ENCODE measurements around the gene PITX2. TPM values are rescaled to one million over a fixed set of nuclear protein-coding genes. Genes with fewer than 3 reads are reported as not detected.

Gene PITX2
- total RNA-seq, 1 donor from 2014 or later = not detected

GRCh38 chr4:110633358-110634341, 10.8 kb upstream of the PITX2 start:
- Mint-ChIP-seq H3K4me3 (no peak overlapping the region), H3K36me3 (ENCODE audit: low read depth) (peaks cover 2% of the 10 kb centered on the region), H3K27me3 (ENCODE audit: insufficient read depth) (peaks cover 81% of the 10 kb centered on the region), H3K4me1 (ENCODE audit: low read depth) (peaks cover 5% of the 10 kb centered on the region), H3K9me3 (peaks cover 7% of the 10 kb centered on the region), H3K27ac (peak overlapping the region; percentile 52)
- no peak for DNase-seq (ENCODE audit: low spot score)
- intact Hi-C loops (cut with micrococcal nuclease) = loop anchor here (5.0 kb wide), 1 partner anchor 999 kb away; no protein-coding TSS in a partner anchor

GRCh38 chr4:110632506-110633357, 9.9 kb upstream of the PITX2 start:
- Mint-ChIP-seq H3K27me3 (ENCODE audit: insufficient read depth) (peaks cover 81% of the 10 kb centered on the region), H3K4me3 (no peak overlapping the region), H3K9me3 (peaks cover 13% of the 10 kb centered on the region), H3K27ac (peak overlapping the region; percentile 52), H3K4me1 (ENCODE audit: low read depth) (peaks cover 5% of the 10 kb centered on the region), H3K36me3 (ENCODE audit: low read depth) (peaks cover 7% of the 10 kb centered on the region)
- DNase-seq (ENCODE audit: low spot score) = no peak
- intact Hi-C loops (cut with micrococcal nuclease) = loop anchor here (5.0 kb wide), 1 partner anchor 1000 kb away; no protein-coding TSS in a partner anchor

GRCh38 chr4:110631584-110632505, 9.0 kb upstream of the PITX2 start:
- H3K27ac Mint-ChIP-seq = peak overlapping the region; percentile 57
- intact Hi-C loops (cut with micrococcal nuclease) = loop anchor here (5.0 kb wide), 1 partner anchor 1000 kb away; no protein-coding TSS in a partner anchor
- peaks cover 14% of the 10 kb centered on the region for H3K9me3 Mint-ChIP-seq
- H3K27me3 Mint-ChIP-seq (ENCODE audit: insufficient read depth) = peaks cover 80% of the 10 kb centered on the region
- H3K36me3 Mint-ChIP-seq (ENCODE audit: low read depth) = peaks cover 7% of the 10 kb centered on the region
- no peak for DNase-seq (ENCODE audit: low spot score)
- H3K4me1 Mint-ChIP-seq (ENCODE audit: low read depth) = peaks cover 5% of the 10 kb centered on the region
- peak overlapping the region; percentile 2 for H3K4me3 Mint-ChIP-seq

- intact Hi-C loops (cut with micrococcal nuclease) = loop anchor here (1.0 to 5.0 kb wide), 2 partner anchors 9 to 1001 kb away; no protein-coding TSS in a partner anchor
- peaks cover 5% of the 10 kb centered on the region for H3K4me1 Mint-ChIP-seq (ENCODE audit: low read depth)
- peaks cover 79% of the 10 kb centered on the region for H3K27me3 Mint-ChIP-seq (ENCODE audit: insufficient read depth)
- H3K9me3 Mint-ChIP-seq = peaks cover 14% of the 10 kb centered on the region
- H3K4me3 Mint-ChIP-seq = no peak overlapping the region
- H3K36me3 Mint-ChIP-seq (ENCODE audit: low read depth) = peaks cover 7% of the 10 kb centered on the region
- no peak for DNase-seq (ENCODE audit: low spot score)
- H3K27ac Mint-ChIP-seq = peak overlapping the region; percentile 46
These were observed 8.0 kb upstream of the PITX2 start for GRCh38 chr4:110630688-110631402.

GRCh38 chr4:110629780-110630687, 7.2 kb upstream of the PITX2 start:
- H3K9me3 Mint-ChIP-seq = peaks cover 14% of the 10 kb centered on the region
- no peak overlapping the region for H3K4me3 Mint-ChIP-seq
- peaks cover 7% of the 10 kb centered on the region for H3K36me3 Mint-ChIP-seq (ENCODE audit: low read depth)
- H3K27ac Mint-ChIP-seq = peak overlapping the region; percentile 35
- H3K4me1 Mint-ChIP-seq (ENCODE audit: low read depth) = peaks cover 5% of the 10 kb centered on the region
- peaks cover 80% of the 10 kb centered on the region for H3K27me3 Mint-ChIP-seq (ENCODE audit: insufficient read depth)
- intact Hi-C loops (cut with micrococcal nuclease) = loop anchor here (1.0 to 5.0 kb wide), 3 partner anchors 8 to 1887 kb away; partner anchors contain the start of gene NEUROG2
- DNase-seq (ENCODE audit: low spot score) = no peak

GRCh38 chr4:110629214-110629754, 6.4 kb upstream of the PITX2 start:
- no peak overlapping the region for H3K27ac Mint-ChIP-seq
- H3K36me3 Mint-ChIP-seq (ENCODE audit: low read depth) = peaks cover 5% of the 10 kb centered on the region
- H3K4me1 Mint-ChIP-seq (ENCODE audit: low read depth) = peaks cover 5% of the 10 kb centered on the region
- H3K4me3 Mint-ChIP-seq = no peak overlapping the region
- intact Hi-C loops (cut with micrococcal nuclease) = loop anchor here (5.0 kb wide), 1 partner anchor 1888 kb away; the partner anchor contains the start of gene NEUROG2
- H3K9me3 Mint-ChIP-seq = peaks cover 12% of the 10 kb centered on the region
- DNase-seq (ENCODE audit: low spot score) = no peak
- H3K27me3 Mint-ChIP-seq (ENCODE audit: insufficient read depth) = peaks cover 81% of the 10 kb centered on the region

GRCh38 chr4:110628663-110629213, 5.9 kb upstream of the PITX2 start:
- Mint-ChIP-seq H3K36me3 (ENCODE audit: low read depth) (peaks cover 5% of the 10 kb centered on the region), H3K9me3 (peaks cover 12% of the 10 kb centered on the region), H3K27ac (peak overlapping the region; percentile 52), H3K27me3 (ENCODE audit: insufficient read depth) (peaks cover 81% of the 10 kb centered on the region), H3K4me3 (no peak overlapping the region), H3K4me1 (ENCODE audit: low read depth) (peaks cover 5% of the 10 kb centered on the region)
- DNase-seq (ENCODE audit: low spot score) = no peak
- intact Hi-C loops (cut with micrococcal nuclease) = loop anchor here (5.0 kb wide), 1 partner anchor 1889 kb away; the partner anchor contains the start of gene NEUROG2

GRCh38 chr4:110627977-110628662, 5.2 kb upstream of the PITX2 start:
- H3K27me3 Mint-ChIP-seq (ENCODE audit: insufficient read depth) = peaks cover 81% of the 10 kb centered on the region
- peaks cover 7% of the 10 kb centered on the region for H3K36me3 Mint-ChIP-seq (ENCODE audit: low read depth)
- intact Hi-C loops (cut with micrococcal nuclease) = loop anchor here (5.0 kb wide), 1 partner anchor 1889 kb away; the partner anchor contains the start of gene NEUROG2
- peaks cover 5% of the 10 kb centered on the region for H3K4me1 Mint-ChIP-seq (ENCODE audit: low read depth)
- DNase-seq (ENCODE audit: low spot score) = no peak
- peak overlapping the region; percentile 52 for H3K27ac Mint-ChIP-seq
- peaks cover 12% of the 10 kb centered on the region for H3K9me3 Mint-ChIP-seq
- H3K4me3 Mint-ChIP-seq = no peak overlapping the region

GRCh38 chr4:110626532-110627153, 3.8 kb upstream of the PITX2 start:
- Mint-ChIP-seq H3K36me3 (ENCODE audit: low read depth) (peaks cover 8% of the 10 kb centered on the region), H3K27me3 (ENCODE audit: insufficient read depth) (peaks cover 79% of the 10 kb centered on the region), H3K4me3 (no peak overlapping the region), H3K4me1 (ENCODE audit: low read depth) (peaks cover 5% of the 10 kb centered on the region), H3K9me3 (peaks cover 12% of the 10 kb centered on the region), H3K27ac (no peak overlapping the region)
- DNase-seq (ENCODE audit: low spot score) = no peak
- intact Hi-C loops (cut with micrococcal nuclease) = loop anchor here (5.0 kb wide), 1 partner anchor 1891 kb away; the partner anchor contains the start of gene NEUROG2

All from activated T-helper 1 cell treated with anti-CD3 and anti-CD28 coated beads, Interleukin-12 subunit alpha, Interleukin-12 subunit beta, Interleukin-2, Interleukin-4 antibody, amounts not matched to agents 30 ng/mL and 10 ng/mL and 1 ng/mL, durations not matched to agents 14 hours and 24 hours and 36 hours (primary cell).